GM23338 (cell line): ENCODE results near the gene CYP4F8. TPM values are rescaled to one million over a fixed set of nuclear protein-coding genes. Genes with fewer than 3 reads are reported as not detected.

ENCODE experiments used
- ATAC-seq: fragments of 200-7000 bp; cut with Tn5 transposase; 3 replicates; pipeline ENCODE4 v1.9.1; 2020
- DNase-seq: peaks from one replicate; pipeline ENCODE4 v3.0.0-alpha.2; 2015; ENCODE audit warnings: low spot score
- H2AFZ ChIP-seq: fragments of 200-600 bp; sonication (generic); 2 replicates; pipeline ENCODE4 v1.8.0; 2016; ENCODE audit warnings: antibody characterized with exemption, mild to moderate bottlenecking, moderate library complexity
- H3F3A ChIP-seq: fragments of 200-600 bp; sonication (generic); replicated peaks from 2 replicates; pipeline ENCODE4 v1.8.0; 2017; ENCODE audit warnings: antibody characterized with exemption, mixed run types, low read depth
- H3K27ac ChIP-seq: fragments of 200-600 bp; sonication (generic); 2 replicates; pipeline ENCODE4 v1.6.1; 2016; ENCODE audit warnings: low read depth
- H3K27me3 ChIP-seq: fragments of 200-600 bp; sonication (generic); 2 replicates; pipeline ENCODE4 v1.8.0; 2016; ENCODE audit warnings: mild to moderate bottlenecking, mixed run types, moderate library complexity; ENCODE audit not compliant: insufficient read depth
- H3K36me3 ChIP-seq: fragments of 200-600 bp; sonication (generic); 2 replicates; pipeline ENCODE4 v1.8.0; 2016; ENCODE audit warnings: mild to moderate bottlenecking; ENCODE audit not compliant: insufficient read depth
- H3K4me1 ChIP-seq: fragments of 200-600 bp; sonication (generic); 2 replicates; pipeline ENCODE4 v1.8.0; 2016; ENCODE audit warnings: mild to moderate bottlenecking, moderate library complexity; ENCODE audit not compliant: insufficient read depth
- H3K4me2 ChIP-seq: fragments of 200-600 bp; sonication (generic); 2 replicates; pipeline ENCODE4 v1.7.1; 2017; ENCODE audit warnings: mixed run types
- H3K4me3 ChIP-seq: fragments of 200-600 bp; sonication (generic); 2 replicates; pipeline ENCODE4 v1.6.1; 2016; ENCODE audit warnings: mixed run types
- H3K79me2 ChIP-seq: fragments of 200-600 bp; sonication (generic); replicated peaks from 2 replicates; pipeline ENCODE4 v1.8.0; 2017; ENCODE audit warnings: mild to moderate bottlenecking; ENCODE audit not compliant: insufficient read depth
- H3K9me2 ChIP-seq: fragments of 200-600 bp; sonication (generic); 2 replicates; pipeline ENCODE4 v1.8.0; 2017; ENCODE audit not compliant: insufficient read depth
- H4K20me1 ChIP-seq: fragments of 200-600 bp; sonication (generic); replicated peaks from 2 replicates; pipeline ENCODE4 v1.8.0; 2017; ENCODE audit warnings: mild to moderate bottlenecking; ENCODE audit not compliant: insufficient read depth
- H3K27ac Mint-ChIP-seq: 2 replicates; pipeline ENCODE4 v1.8.0; 2020; ENCODE audit warnings: inconsistent platforms, mild to moderate bottlenecking, moderate library complexity, mixed read lengths
- H3K27me3 Mint-ChIP-seq: 3 replicates; pipeline ENCODE4 v1.8.0; 2022; ENCODE audit warnings: low read depth, mild to moderate bottlenecking, moderate library complexity, mixed read lengths, inconsistent platforms; ENCODE audit not compliant: insufficient read depth, poor library complexity
- H3K36me3 Mint-ChIP-seq: 3 replicates; pipeline ENCODE4 v1.8.0; 2021; ENCODE audit warnings: low read depth, mild to moderate bottlenecking, inconsistent platforms, moderate library complexity, mixed read lengths
- H3K4me1 Mint-ChIP-seq: 3 replicates; pipeline ENCODE4 v1.8.0; 2020; ENCODE audit warnings: mild to moderate bottlenecking, inconsistent platforms, mixed read lengths
- H3K4me3 Mint-ChIP-seq: 3 replicates; pipeline ENCODE4 v1.8.0; 2021; ENCODE audit warnings: moderate library complexity, mild to moderate bottlenecking, inconsistent platforms, mixed read lengths
- H3K9me3 Mint-ChIP-seq: 3 replicates; pipeline ENCODE4 v1.8.0; 2020; ENCODE audit warnings: moderate library complexity, mild to moderate bottlenecking, inconsistent platforms, mixed read lengths
- CREB1 ChIP-seq: fragments of 250-450 bp; sonication (Bioruptor Pico); IDR thresholded peaks from 2 replicates; pipeline ENCODE4 v1.5.0; 2020; ENCODE audit warnings: low read depth, mild to moderate bottlenecking, moderate library complexity
- CTCF ChIP-seq, 2 experiments: fragments of 200-600 bp in 1 of 2; sonication (generic) in 1 of 2; conservative IDR thresholded peaks; 2 replicates each; pipeline versions ENCODE4 v1.5.1 to v1.6.1; 2016 to 2017; ENCODE audit warnings: antibody characterized with exemption in 2 of 2, low read depth in 2 of 2, mild to moderate bottlenecking in 2 of 2, moderate library complexity in 1 of 2
- ETS1 ChIP-seq: IDR thresholded peaks from 2 replicates; pipeline ENCODE4 v1.6.1; 2016; ENCODE audit warnings: antibody characterized with exemption
- EZH2 ChIP-seq: fragments of 200-600 bp; sonication (generic); IDR thresholded peaks from one replicate; pipeline ENCODE4 v1.8.0; 2017; ENCODE audit warnings: antibody characterized with exemption, mild to moderate bottlenecking, low read depth; ENCODE audit not compliant: unreplicated experiment
- EZH2phosphoT487 ChIP-seq: fragments of 200-600 bp; sonication (generic); IDR thresholded peaks from one replicate; pipeline ENCODE4 v1.8.1; 2018; ENCODE audit warnings: antibody characterized with exemption; ENCODE audit not compliant: unreplicated experiment
- JUNB ChIP-seq: IDR thresholded peaks from one replicate; pipeline ENCODE4 v1.6.1; 2016; ENCODE audit warnings: antibody characterized with exemption; ENCODE audit not compliant: unreplicated experiment
- NANOG ChIP-seq: IDR thresholded peaks from 2 replicates; pipeline ENCODE4 v1.6.1; 2016; ENCODE audit warnings: antibody characterized with exemption, borderline replicate concordance
- POLR2AphosphoS5 ChIP-seq: IDR thresholded peaks from 2 replicates; pipeline ENCODE4 v1.6.1; 2016; ENCODE audit warnings: antibody characterized with exemption, low read depth
- REST ChIP-seq: IDR thresholded peaks from one replicate; pipeline ENCODE4 v1.6.1; 2018; ENCODE audit warnings: antibody characterized with exemption; ENCODE audit not compliant: unreplicated experiment
- STAT1 ChIP-seq: IDR thresholded peaks from one replicate; pipeline ENCODE4 v1.6.1; 2016; ENCODE audit warnings: antibody characterized with exemption; ENCODE audit not compliant: unreplicated experiment
- ZNF114 ChIP-seq: fragments of 250-450 bp; sonication (Bioruptor Pico); IDR thresholded peaks from 2 replicates; pipeline ENCODE4 v1.5.0; 2020; ENCODE audit warnings: mild to moderate bottlenecking, moderate library complexity
- ZNF331 ChIP-seq: fragments of 250-450 bp; sonication (Bioruptor Pico); IDR thresholded peaks from 2 replicates; pipeline ENCODE4 v1.5.0; 2020; ENCODE audit warnings: low read depth, mild to moderate bottlenecking, moderate library complexity
- ZNF462 ChIP-seq: fragments of 250-450 bp; sonication (Bioruptor Pico); IDR thresholded peaks from 2 replicates; pipeline ENCODE4 v1.5.0; 2020; ENCODE audit warnings: mild to moderate bottlenecking, moderate library complexity
- polyA plus RNA-seq: library from polyadenylated mRNA; unstranded; fragments of >200 nt; fragmentation: Nextera tagmentation; extraction: Ambion mirVana; gene quantifications from 2 replicates; pipeline ENCODE4 v1.2.1, GENCODE V29; 2016
- total RNA-seq: library from RNA; depleted of rRNA; stranded (reverse); fragments of >200 nt; shearing (Covaris generic); gene quantifications from 2 replicates; pipeline ENCODE4 v1.2.3, GENCODE V29; 2014

The CYP4F8 gene
- total and polyA plus RNA-seq, 2 experiments from 2014 or later = not detected

GRCh38 chr19:15576526-15577156, 38.4 kb upstream of the CYP4F8 start:
- Histone ChIP-seq H3K36me3 (no peaks in the 10 kb centered on the region), H3K4me3 (no peak overlapping the region), H4K20me1 (no peaks in the 10 kb centered on the region), H3K4me1 (no peaks in the 10 kb centered on the region), H2AFZ (no peak overlapping the region), H3K79me2 (no peaks in the 10 kb centered on the region), H3K27me3 (no peaks in the 10 kb centered on the region), H3K27ac (no peak overlapping the region), H3F3A (no peaks in the 10 kb centered on the region), H3K4me2 (no peak overlapping the region), H3K9me2 (no peaks in the 10 kb centered on the region)
- ATAC-seq = no peak
- no peaks in the 10 kb centered on the region for H3K4me1 Mint-ChIP-seq
- H3K27ac Mint-ChIP-seq = no peak overlapping the region
- H3K4me3 Mint-ChIP-seq = no peak overlapping the region
- peaks cover 37% of the 10 kb centered on the region for H3K36me3 Mint-ChIP-seq
- H3K9me3 Mint-ChIP-seq = peaks cover 91% of the 10 kb centered on the region
- TF ChIP-seq ZNF114 (CRISPR knock-in tag) = no peak
- no peak for TF ChIP-seq CREB1 (CRISPR knock-in tag)
- TF ChIP-seq JUNB = no peak
- TF ChIP-seq ZNF462 (CRISPR knock-in tag) = no peak
- TF ChIP-seq EZH2 = no peak
- no peak for TF ChIP-seq STAT1
- no peak for TF ChIP-seq CTCF (conservative IDR thresholded peaks at IDR 0.05; ENCODE audit: low read depth in 2 of 2)
- no peak for TF ChIP-seq NANOG
- no peak for TF ChIP-seq POLR2AphosphoS5
- no peak for TF ChIP-seq ETS1
- TF ChIP-seq ZNF331 (CRISPR knock-in tag) = no peak
- no peak for TF ChIP-seq REST
- TF ChIP-seq EZH2phosphoT487 = no peak
- DNase-seq = no peak
- peaks cover 9% of the 10 kb centered on the region for H3K27me3 Mint-ChIP-seq
